B cell (primary cell): ENCODE measurements around the gene PIN4. TPM values are rescaled to one million over a fixed set of nuclear protein-coding genes. Genes with fewer than 3 reads are reported as not detected.

Experiments used
- ATAC-seq: fragments of 200-7000 bp; cut with Tn5 transposase; one replicate; pipeline ENCODE4 v1.10.0; 2021; ENCODE audit warnings: low read depth, mild to moderate bottlenecking, moderate number of reproducible peaks, moderate library complexity
- CTCF ChIA-PET: fragments of 350-600 bp; sonication (Branson Sonifier 250); formaldehyde crosslinking; loops from one replicate; lab custom pipeline; 2021; ENCODE audit warnings: antibody characterized with exemption, inconsistent platforms; lab: Charles Lee
- POLR2A ChIA-PET: fragments of 350-600 bp; sonication (Branson Sonifier 250); formaldehyde crosslinking; loops from one replicate; lab custom pipeline; 2021; ENCODE audit warnings: antibody characterized with exemption; lab: Charles Lee
- DNase-seq: peaks from one replicate; pipeline ENCODE4 v3.0.0; 2013
- H2AFZ ChIP-seq: 2 replicates; pipeline ENCODE4 v1.6.1; 2012; ENCODE audit warnings: mild to moderate bottlenecking, low read depth, low read length; ENCODE audit not compliant: insufficient read depth, poor library complexity, severe bottlenecking
- H3K27ac ChIP-seq, 2 donors: 1 replicate in 1 of 2; 2 replicates in 1 of 2; pipeline ENCODE4 v1.5.1; 2012 to 2013; ENCODE audit warnings: low read length in 2 of 2, mild to moderate bottlenecking in 2 of 2, moderate library complexity in 1 of 2
- H3K27me3 ChIP-seq, 4 experiments: fragments of 200-600 bp in 1 of 4; sonication (generic) in 1 of 4; replicated peaks in 1 of 4; 1 replicate in 2 of 4; 2 replicates in 2 of 4; pipeline versions ENCODE4 v1.6.1 to v1.7.0; 2013 to 2016; ENCODE audit warnings: low read length in 3 of 4, mild to moderate bottlenecking in 2 of 4, mixed read lengths in 1 of 4, moderate library complexity in 1 of 4; ENCODE audit not compliant: insufficient read depth in 4 of 4, control insufficient read depth in 3 of 4; ENCODE audit errors: control extremely low read depth in 1 of 4
- H3K36me3 ChIP-seq, 2 experiments: replicated peaks in 1 of 2; 1 replicate in 1 of 2; 2 replicates in 1 of 2; pipeline versions ENCODE4 v1.6.1 to v1.7.1; 2013; ENCODE audit warnings: low read length in 1 of 2; ENCODE audit not compliant: insufficient read depth in 2 of 2, control insufficient read depth in 1 of 2; ENCODE audit errors: control extremely low read depth in 1 of 2, extremely low read depth in 1 of 2
- H3K4me1 ChIP-seq, 2 donors: fragments of 200-600 bp in 1 of 2; sonication (generic) in 1 of 2; 1 replicate in 1 of 2; 2 replicates in 1 of 2; pipeline versions ENCODE4 v1.5.1 to v1.6.1; 2013 to 2017; ENCODE audit warnings: low read length in 2 of 2; ENCODE audit not compliant: control insufficient read depth in 2 of 2, insufficient read depth in 2 of 2
- H3K4me2 ChIP-seq: replicated peaks from 2 replicates; pipeline ENCODE3; 2012; ENCODE audit warnings: mild to moderate bottlenecking, low read depth, low read length; ENCODE audit not compliant: poor library complexity, severe bottlenecking
- H3K4me3 ChIP-seq, 5 experiments: fragments of 200-600 bp in 1 of 5; sonication (generic) in 1 of 5; 1 replicate in 3 of 5; 2 replicates in 2 of 5; pipeline versions ENCODE4 v1.5.1 to v1.7.0; 2011 to 2016; ENCODE audit warnings: low read length in 4 of 5, mild to moderate bottlenecking in 4 of 5, low read depth in 2 of 5, control low read depth in 1 of 5, moderate library complexity in 1 of 5; ENCODE audit not compliant: insufficient read depth in 1 of 5; ENCODE audit errors: control extremely low read depth in 1 of 5, extremely low read depth in 1 of 5
- H3K79me2 ChIP-seq: fragments of 200-600 bp; sonication (generic); one replicate; pipeline ENCODE4 v1.6.0; 2016; ENCODE audit warnings: low read length; ENCODE audit not compliant: control insufficient read depth, insufficient read depth
- H3K9ac ChIP-seq: fragments of 200-600 bp; sonication (generic); 2 replicates; pipeline ENCODE4 v1.6.1; 2017; ENCODE audit warnings: mild to moderate bottlenecking, low read length, moderate library complexity
- H3K9me3 ChIP-seq, 3 donors: one replicate each; pipeline versions ENCODE4 v1.6.1 to v1.7.1; 2013; ENCODE audit warnings: low read length in 2 of 3; ENCODE audit not compliant: control insufficient read depth in 2 of 3, insufficient read depth in 1 of 3; ENCODE audit errors: control extremely low read depth in 1 of 3
- H4K20me1 ChIP-seq: 2 replicates; pipeline ENCODE4 v1.6.0; 2012; ENCODE audit warnings: mild to moderate bottlenecking, low read length; ENCODE audit not compliant: insufficient read depth, control insufficient read depth, poor library complexity, severe bottlenecking
- H3K27ac Mint-ChIP-seq: one replicate; pipeline ENCODE4 v1.8.0; 2021; ENCODE audit warnings: mixed read lengths
- H3K27me3 Mint-ChIP-seq: one replicate; pipeline ENCODE4 v1.8.0; 2021; ENCODE audit warnings: mixed read lengths
- H3K4me1 Mint-ChIP-seq: one replicate; pipeline ENCODE4 v1.8.0; 2021; ENCODE audit warnings: mixed read lengths
- H3K4me3 Mint-ChIP-seq: one replicate; pipeline ENCODE4 v1.8.0; 2021; ENCODE audit warnings: mixed read lengths
- H3K9me3 Mint-ChIP-seq: one replicate; pipeline ENCODE4 v1.8.0; 2022; ENCODE audit warnings: mixed read lengths; ENCODE audit not compliant: insufficient read depth
- CTCF ChIP-seq: fragments of 200-600 bp; IDR thresholded peaks from one replicate; pipeline ENCODE4 v1.8.0; 2022; ENCODE audit warnings: antibody characterized with exemption, mild to moderate bottlenecking
- EZH2 ChIP-seq: IDR thresholded peaks from 2 replicates; pipeline ENCODE4 v1.6.1; 2012; ENCODE audit warnings: borderline replicate concordance, low read depth, mild to moderate bottlenecking, moderate library complexity, low read length; ENCODE audit not compliant: insufficient read depth, poor library complexity, severe bottlenecking
- WGBS: methylation state at CpG from one replicate; pipeline ENCODE4 v1.1.5; 2013; ENCODE audit warnings: missing lambda C conversion rate; ENCODE audit not compliant: insufficient coverage; 5-methylcytosine and 5-hydroxymethylcytosine counted together
- intact Hi-C: fragments of 100-400 bp; cut with micrococcal nuclease; formaldehyde crosslinking; loops from one replicate; pipeline ENCODE4 v1.10.0; 2022
- polyA plus RNA-seq: library from polyadenylated mRNA; depleted of rRNA; stranded (reverse); fragments of >200 nt; gene quantifications from 2 replicates; pipeline ENCODE4 v1.2.3, GENCODE V29; 2012
- total RNA-seq, 2 donors: library from RNA; stranded (reverse); fragments of 120-200 nt in 1 of 2; gene quantifications; 1 replicate in 1 of 2; 2 replicates in 1 of 2; pipeline versions ENCODE4 v1.2.3 to v1.2.4, GENCODE V29; 2013 to 2022

Gene PIN4
- total and polyA plus RNA-seq, 2 donors (not counting 1 experiment from before 2014, with no cell fraction given), result 2.5 to 16.0 TPM

GRCh38 chrX:72245461-72246089, 64.0 kb downstream of the PIN4 start:
- Mint-ChIP-seq H3K27ac (no peak overlapping the region), H3K27me3 (no peaks in the 10 kb centered on the region), H3K4me1 (no peaks in the 10 kb centered on the region), H3K9me3 (no peaks in the 10 kb centered on the region), H3K4me3 (no peak overlapping the region)
- ATAC-seq (no peak), DNase-seq (peak; percentile 25)
- no peaks in the 10 kb centered on the region for H3K79me2 ChIP-seq
- H3K27ac ChIP-seq, result no peak overlapping the region
- WGBS, result 100% methylated on average over 1 of the region's 3 CpGs
- TF ChIP-seq CTCF, result peak; percentile 66
- no peak for TF ChIP-seq EZH2
- no peak overlapping the region for H3K4me2 ChIP-seq
- no peaks in the 10 kb centered on the region for H3K27me3 ChIP-seq
- POLR2A ChIA-PET, result interaction anchor here (0.7 kb wide), 2 partner anchors 39 to 962 kb away, joined by 8 to 9 read pairs; partner anchors contain the start of gene NONO
- CTCF ChIA-PET, result interaction anchor here (0.6 to 2.0 kb wide), 9 partner anchors 12 to 1888 kb away, joined by 3 to 4 read pairs (median 3); partner anchors contain the start of gene RPS4X
- H3K9me3 ChIP-seq, result no peaks in the 10 kb centered on the region
- H3K9ac ChIP-seq, result no peak overlapping the region
- no peaks in the 10 kb centered on the region for H3K36me3 ChIP-seq
- H4K20me1 ChIP-seq, result no peaks in the 10 kb centered on the region
- H2AFZ ChIP-seq, result no peak overlapping the region
- H3K4me3 ChIP-seq, result no peak overlapping the region
- no peaks in the 10 kb centered on the region for H3K4me1 ChIP-seq
- intact Hi-C loops, result no loop called here

DNA sequence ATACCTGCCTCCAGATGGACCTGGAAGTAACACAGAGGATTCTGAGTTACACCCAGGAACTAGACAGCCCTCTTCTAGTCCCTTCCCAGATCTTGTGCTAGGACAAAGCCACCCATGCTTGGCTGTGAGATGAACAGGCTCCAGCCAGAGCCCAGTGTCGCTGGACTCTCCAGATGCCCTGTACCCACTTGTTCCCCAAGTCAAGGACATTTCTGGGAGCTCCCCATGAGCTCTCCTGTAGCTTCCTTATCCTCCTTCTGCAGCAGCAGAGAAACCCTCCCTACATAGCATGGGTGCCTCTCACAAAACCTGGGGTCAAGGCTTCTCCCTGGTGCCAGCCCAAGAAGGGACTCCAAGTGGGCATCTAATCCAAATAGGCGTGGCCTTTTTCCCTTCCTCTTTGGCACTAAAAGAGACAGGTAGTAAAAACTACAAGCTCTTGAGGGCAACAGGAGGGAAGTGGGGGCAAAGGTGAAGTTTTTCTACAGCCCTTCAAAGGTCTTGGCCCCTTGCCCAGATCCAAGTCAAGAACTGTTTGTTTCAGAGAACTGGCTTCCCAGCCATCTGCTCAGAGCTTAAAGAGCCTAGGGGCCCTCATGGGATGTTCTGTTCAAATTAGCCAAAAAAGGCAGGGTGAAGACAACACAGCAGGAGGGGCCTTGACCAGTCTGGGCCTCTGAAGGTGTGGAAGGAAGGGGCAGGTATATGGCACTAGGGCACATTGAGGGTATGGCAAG, 65.8 kb downstream of the PIN4 start:
- Histone ChIP-seq H3K9me3 (no peaks in the 10 kb centered on the region), H3K4me1 (no peaks in the 10 kb centered on the region), H3K36me3 (no peaks in the 10 kb centered on the region), H3K4me2 (no peak overlapping the region), H3K9ac (no peak overlapping the region), H3K27ac (no peak overlapping the region), H2AFZ (no peak overlapping the region), H4K20me1 (no peaks in the 10 kb centered on the region), H3K27me3 (no peaks in the 10 kb centered on the region), H3K79me2 (no peaks in the 10 kb centered on the region), H3K4me3 (no peak overlapping the region)
- Mint-ChIP-seq H3K27me3 (no peaks in the 10 kb centered on the region), H3K9me3 (no peaks in the 10 kb centered on the region), H3K4me3 (no peak overlapping the region), H3K4me1 (no peaks in the 10 kb centered on the region), H3K27ac (no peak overlapping the region)
- no peak for TF ChIP-seq CTCF
- no peak for TF ChIP-seq EZH2
- ATAC-seq, result no peak
- POLR2A ChIA-PET, result no interaction called here
- whole genome bisulfite sequencing, result no CpG with 5 or more reads among the region's 2 CpGs
- CTCF ChIA-PET, result no interaction called here
- no peak for DNase-seq
- intact Hi-C loops, result no loop called here
